Measurements from ENCODE around the gene RBMS1. TPM values are rescaled to one million over a fixed set of nuclear protein-coding genes. Genes with fewer than 3 reads are reported as not detected.

Gene RBMS1
- total RNA-seq, 1 experiment from 2014 or later: 65.4 TPM

DNA sequence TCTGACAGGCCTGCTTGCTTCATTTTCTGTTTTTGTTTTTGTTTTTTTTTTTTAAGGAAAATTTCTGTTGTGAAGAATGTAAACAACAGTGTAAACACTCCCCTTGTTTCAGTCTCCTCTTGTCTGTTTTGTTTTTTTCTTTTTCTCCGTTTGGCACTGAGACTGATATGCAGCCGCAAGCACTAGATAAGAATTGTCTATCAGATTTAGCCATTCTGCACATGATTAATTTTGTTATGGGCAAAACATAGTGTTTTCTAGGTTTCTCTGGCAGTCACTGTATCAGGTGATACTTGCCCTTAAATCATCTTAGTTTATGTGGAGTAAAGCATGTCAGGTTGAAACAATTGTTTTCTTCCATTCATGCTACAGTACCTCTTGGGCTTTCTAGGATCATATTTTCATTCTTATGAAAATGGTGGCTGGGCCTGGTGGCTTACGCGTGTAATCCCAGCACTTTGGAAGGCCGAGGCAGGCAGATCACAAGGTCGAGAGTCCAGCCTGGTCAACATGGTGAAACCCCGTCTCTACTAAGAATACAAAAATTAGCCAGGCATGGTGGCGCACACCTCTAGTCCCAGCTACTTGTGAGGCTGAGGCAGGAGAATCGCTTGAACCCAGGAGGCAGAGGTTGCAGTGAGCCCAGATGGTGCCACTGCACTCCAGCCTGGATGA lies 12.9 kb upstream of the RBMS1 start:
- DNase-seq (ENCODE audit: unreplicated experiment): no peak
- no peaks in the 10 kb centered on the region for H3K36me3 Mint-ChIP-seq (ENCODE audit: insufficient read depth, unreplicated experiment)
- ChIA-PET POLR2A (no interaction called here), CTCF (no interaction called here)
- BruUV-seq (replicated peaks): no TSS peak
- H3K4me1 Mint-ChIP-seq (ENCODE audit: insufficient read depth, unreplicated experiment): peaks cover 5% of the 10 kb centered on the region
- no peaks in the 10 kb centered on the region for H3K9me3 Mint-ChIP-seq (ENCODE audit: unreplicated experiment)
- intact Hi-C loops (cut with micrococcal nuclease): no loop called here
- no peak overlapping the region for H3K27ac Mint-ChIP-seq (ENCODE audit: low read depth, unreplicated experiment)
- H3K4me3 Mint-ChIP-seq (ENCODE audit: unreplicated experiment): no peak overlapping the region
- TF ChIP-seq, protein P1, sequence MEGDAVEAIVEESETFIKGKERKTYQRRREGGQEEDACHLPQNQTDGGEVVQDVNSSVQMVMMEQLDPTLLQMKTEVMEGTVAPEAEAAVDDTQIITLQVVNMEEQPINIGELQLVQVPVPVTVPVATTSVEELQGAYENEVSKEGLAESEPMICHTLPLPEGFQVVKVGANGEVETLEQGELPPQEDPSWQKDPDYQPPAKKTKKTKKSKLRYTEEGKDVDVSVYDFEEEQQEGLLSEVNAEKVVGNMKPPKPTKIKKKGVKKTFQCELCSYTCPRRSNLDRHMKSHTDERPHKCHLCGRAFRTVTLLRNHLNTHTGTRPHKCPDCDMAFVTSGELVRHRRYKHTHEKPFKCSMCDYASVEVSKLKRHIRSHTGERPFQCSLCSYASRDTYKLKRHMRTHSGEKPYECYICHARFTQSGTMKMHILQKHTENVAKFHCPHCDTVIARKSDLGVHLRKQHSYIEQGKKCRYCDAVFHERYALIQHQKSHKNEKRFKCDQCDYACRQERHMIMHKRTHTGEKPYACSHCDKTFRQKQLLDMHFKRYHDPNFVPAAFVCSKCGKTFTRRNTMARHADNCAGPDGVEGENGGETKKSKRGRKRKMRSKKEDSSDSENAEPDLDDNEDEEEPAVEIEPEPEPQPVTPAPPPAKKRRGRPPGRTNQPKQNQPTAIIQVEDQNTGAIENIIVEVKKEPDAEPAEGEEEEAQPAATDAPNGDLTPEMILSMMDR (IDR thresholded peaks at IDR 0.05; ENCODE audit: unreplicated experiment): no peak
- H3K27me3 Mint-ChIP-seq (ENCODE audit: insufficient read depth, unreplicated experiment): no peaks in the 10 kb centered on the region

- Mint-ChIP-seq H3K27ac (ENCODE audit: low read depth, unreplicated experiment) (no peak overlapping the region), H3K4me3 (ENCODE audit: unreplicated experiment) (no peak overlapping the region), H3K27me3 (ENCODE audit: insufficient read depth, unreplicated experiment) (no peaks in the 10 kb centered on the region), H3K36me3 (ENCODE audit: insufficient read depth, unreplicated experiment) (no peaks in the 10 kb centered on the region), H3K9me3 (ENCODE audit: unreplicated experiment) (no peaks in the 10 kb centered on the region), H3K4me1 (ENCODE audit: insufficient read depth, unreplicated experiment) (peaks cover 5% of the 10 kb centered on the region)
- BruUV-seq (replicated peaks): no TSS peak
- ChIA-PET CTCF (no interaction called here), POLR2A (no interaction called here)
- intact Hi-C loops (cut with micrococcal nuclease): no loop called here
- peak; percentile 6 for DNase-seq (ENCODE audit: unreplicated experiment)
- TF ChIP-seq, protein P1 (IDR thresholded peaks at IDR 0.05; ENCODE audit: unreplicated experiment): no peak
Observed at GRCh38 chr2:160505256-160505655, 11.6 kb upstream of the RBMS1 start.

DNA sequence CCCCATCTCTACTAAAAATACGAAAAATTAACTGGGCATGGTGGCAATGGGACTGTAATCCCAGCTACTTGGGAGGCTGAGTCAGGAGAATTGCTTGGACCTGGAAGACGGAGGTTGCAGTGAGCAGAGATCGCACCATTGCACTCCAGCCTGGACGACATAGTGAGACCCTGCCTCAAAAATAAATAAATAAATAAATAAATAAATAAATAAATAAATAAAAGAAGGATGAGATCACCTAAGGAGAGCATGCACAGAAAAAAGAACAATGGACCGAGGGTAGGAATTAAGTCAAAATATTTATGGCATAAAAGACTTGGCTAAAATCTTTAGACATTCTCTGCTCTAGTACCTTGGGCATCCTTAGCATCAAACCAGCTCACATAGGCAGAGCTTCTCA lies 8.9 kb upstream of the RBMS1 start:
- H3K4me1 Mint-ChIP-seq (ENCODE audit: insufficient read depth, unreplicated experiment): peaks cover 5% of the 10 kb centered on the region
- intact Hi-C loops (cut with micrococcal nuclease): no loop called here
- BruUV-seq (replicated peaks): no TSS peak
- TF ChIP-seq, protein P1 (IDR thresholded peaks at IDR 0.05; ENCODE audit: unreplicated experiment): no peak
- ChIA-PET CTCF (no interaction called here), POLR2A (no interaction called here)
- H3K9me3 Mint-ChIP-seq (ENCODE audit: unreplicated experiment): no peaks in the 10 kb centered on the region
- H3K27me3 Mint-ChIP-seq (ENCODE audit: insufficient read depth, unreplicated experiment): no peaks in the 10 kb centered on the region
- no peak for DNase-seq (ENCODE audit: unreplicated experiment)
- no peaks in the 10 kb centered on the region for H3K36me3 Mint-ChIP-seq (ENCODE audit: insufficient read depth, unreplicated experiment)
- no peak overlapping the region for H3K27ac Mint-ChIP-seq (ENCODE audit: low read depth, unreplicated experiment)
- no peak overlapping the region for H3K4me3 Mint-ChIP-seq (ENCODE audit: unreplicated experiment)

DNA sequence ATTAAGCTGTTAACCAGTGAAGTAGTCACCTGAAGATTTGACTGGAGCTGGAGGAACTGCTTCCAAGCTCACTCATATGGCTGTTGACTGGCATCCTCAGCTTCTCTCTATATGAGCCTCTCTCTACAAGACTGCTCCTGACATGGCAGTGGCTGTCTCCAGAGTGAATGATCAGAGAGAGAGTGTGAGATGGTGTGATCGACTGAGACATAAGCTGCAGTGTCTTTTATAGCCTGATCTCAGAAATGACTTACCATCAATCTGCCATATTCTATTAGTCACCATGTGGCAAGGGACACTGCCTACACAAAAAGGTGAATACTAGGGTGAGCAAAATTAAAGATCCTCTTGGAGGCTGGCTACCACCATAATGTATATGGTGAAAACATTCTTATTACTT lies 7.8 kb upstream of the RBMS1 start:
- TF ChIP-seq, protein P1 (IDR thresholded peaks at IDR 0.05; ENCODE audit: unreplicated experiment): no peak
- H3K4me3 Mint-ChIP-seq (ENCODE audit: unreplicated experiment): no peak overlapping the region
- ChIA-PET CTCF (no interaction called here), POLR2A (interaction anchor here (0.8 kb wide), 1 partner anchor 89 kb away, joined by 3 read pairs; no protein-coding TSS in a partner anchor)
- H3K36me3 Mint-ChIP-seq (ENCODE audit: insufficient read depth, unreplicated experiment): no peaks in the 10 kb centered on the region
- peaks cover 11% of the 10 kb centered on the region for H3K27me3 Mint-ChIP-seq (ENCODE audit: insufficient read depth, unreplicated experiment)
- no TSS peak for BruUV-seq (replicated peaks)
- DNase-seq (ENCODE audit: unreplicated experiment): no peak
- H3K4me1 Mint-ChIP-seq (ENCODE audit: insufficient read depth, unreplicated experiment): peaks cover 5% of the 10 kb centered on the region
- no peak overlapping the region for H3K27ac Mint-ChIP-seq (ENCODE audit: low read depth, unreplicated experiment)
- no peaks in the 10 kb centered on the region for H3K9me3 Mint-ChIP-seq (ENCODE audit: unreplicated experiment)
- intact Hi-C loops (cut with micrococcal nuclease): no loop called here
